Keratinocyte (primary cell): ENCODE measurements around the gene MEG3.

Experiments used
- CTCF ChIP-seq, 3 experiments: IDR thresholded peaks in 1 of 3; conservative IDR thresholded peaks in 1 of 3; optimal IDR thresholded peaks in 1 of 3; 2 replicates in 2 of 3; 3 replicates in 1 of 3; pipeline versions ENCODE3 to v1.5.1; 2011; ENCODE audit warnings: low read length in 3 of 3, mild to moderate bottlenecking in 3 of 3, moderate library complexity in 2 of 3, control low read depth in 1 of 3, inconsistent platforms in 1 of 3; ENCODE audit not compliant: insufficient read depth in 2 of 3; ENCODE audit errors: extremely low read depth in 1 of 3
- EZH2 ChIP-seq: IDR thresholded peaks from one replicate; pipeline ENCODE4 v1.6.1; 2012; ENCODE audit warnings: inconsistent platforms, mild to moderate bottlenecking, low read length, moderate library complexity

GRCh38 chr14:100822013-100822412 is 3.9 kb upstream of the MEG3 start:
- TF ChIP-seq EZH2 (no peak), CTCF (optimal IDR thresholded peaks at IDR 0.05 in 1 of 3, IDR thresholded peaks at IDR 0.05 in 1 of 3, conservative IDR thresholded peaks at IDR 0.05 in 1 of 3; ENCODE audit: extremely low read depth in 1 of 3, insufficient read depth in 2 of 3, low read length in 3 of 3) (no peak)
